ENCODE data around the gene AHR. TPM values are rescaled to one million over a fixed set of nuclear protein-coding genes. Genes with fewer than 3 reads are reported as not detected.

Gene AHR
- polyA plus RNA-seq, 1 donor (not counting 4 experiments of a cell fraction or from before 2014, with no cell fraction given) = 19.4 TPM

- no peaks in the 10 kb centered on the region for H3K9me3 ChIP-seq (ENCODE audit: control insufficient read depth, low read depth, low read length)
- no peak overlapping the region for H3K4me2 ChIP-seq (ENCODE audit: control insufficient read depth, extremely low read depth, insufficient read depth, low read depth, low read length)
- peaks cover 6 to 10% of the 10 kb centered on the region in 2 experiments for H3K36me3 ChIP-seq (ENCODE audit: control insufficient read depth in 2 of 2, extremely low read depth in 1 of 2, insufficient read depth in 2 of 2, low read length in 2 of 2)
- H2AFZ ChIP-seq (ENCODE audit: control insufficient read depth, low read length) = no peak overlapping the region
- H3K4me1 ChIP-seq (ENCODE audit: control insufficient read depth, extremely low read depth, insufficient read depth, low read length) = peaks cover 30% of the 10 kb centered on the region
- H4K20me1 ChIP-seq (ENCODE audit: control insufficient read depth, extremely low read depth, insufficient read depth, low read length) = peaks cover 4% of the 10 kb centered on the region
- H3K4me3 ChIP-seq (ENCODE audit: control insufficient read depth in 2 of 3, extremely low read depth in 1 of 3, insufficient read depth in 2 of 3, low read depth in 1 of 3, low read length in 3 of 3) = no peak overlapping the region
- no peaks in the 10 kb centered on the region for H3K27me3 ChIP-seq (ENCODE audit: control insufficient read depth, extremely low read depth, insufficient read depth, low read length)
- no peak for TF ChIP-seq EZH2 (IDR thresholded peaks at IDR 0.05; ENCODE audit: low read length)
- no peak for TF ChIP-seq CTCF (optimal IDR thresholded peaks at IDR 0.05 in 1 of 3, IDR thresholded peaks at IDR 0.05 in 1 of 3, conservative IDR thresholded peaks at IDR 0.05 in 1 of 3; ENCODE audit: extremely low read depth in 1 of 3, insufficient read depth in 2 of 3, low read length in 3 of 3)
- peaks cover 2% of the 10 kb centered on the region for H3K9me1 ChIP-seq (ENCODE audit: control insufficient read depth, extremely low read depth, insufficient read depth, low read length)
- no peak overlapping the region for H3K9ac ChIP-seq (ENCODE audit: control insufficient read depth, extremely low read depth, insufficient read depth, low read length)
- no peak overlapping the region for H3K27ac ChIP-seq (ENCODE audit: control insufficient read depth, insufficient read depth, low read length)
- FAIRE-seq = no peak
- dilution Hi-C loops (cut with MboI; ENCODE audit: extremely low pct_ligation_motif_present, low sequenced_read_pairs) = no loop called here
- H3K79me2 ChIP-seq (ENCODE audit: control insufficient read depth, insufficient read depth, low read length) = peaks cover 77% of the 10 kb centered on the region
- no peak for DNase-seq (ENCODE audit: low read depth, low spot score)
Observed at GRCh38 chr7:17307558-17307957, 9.1 kb downstream of the AHR start.

- TF ChIP-seq EZH2 (IDR thresholded peaks at IDR 0.05; ENCODE audit: low read length) = no peak
- no peak for TF ChIP-seq CTCF (optimal IDR thresholded peaks at IDR 0.05 in 1 of 3, IDR thresholded peaks at IDR 0.05 in 1 of 3, conservative IDR thresholded peaks at IDR 0.05 in 1 of 3; ENCODE audit: extremely low read depth in 1 of 3, insufficient read depth in 2 of 3, low read length in 3 of 3)
- no peak overlapping the region for H3K4me2 ChIP-seq (ENCODE audit: control insufficient read depth, extremely low read depth, insufficient read depth, low read depth, low read length)
- H3K27me3 ChIP-seq (ENCODE audit: control insufficient read depth, extremely low read depth, insufficient read depth, low read length) = no peaks in the 10 kb centered on the region
- H4K20me1 ChIP-seq (ENCODE audit: control insufficient read depth, extremely low read depth, insufficient read depth, low read length) = peaks cover 4% of the 10 kb centered on the region
- no peak overlapping the region for H3K27ac ChIP-seq (ENCODE audit: control insufficient read depth, insufficient read depth, low read length)
- H2AFZ ChIP-seq (ENCODE audit: control insufficient read depth, low read length) = no peak overlapping the region
- peaks cover 28% of the 10 kb centered on the region for H3K4me1 ChIP-seq (ENCODE audit: control insufficient read depth, extremely low read depth, insufficient read depth, low read length)
- H3K36me3 ChIP-seq (ENCODE audit: control insufficient read depth in 2 of 2, extremely low read depth in 1 of 2, insufficient read depth in 2 of 2, low read length in 2 of 2) = peaks cover 6 to 13% of the 10 kb centered on the region in 2 experiments
- H3K9ac ChIP-seq (ENCODE audit: control insufficient read depth, extremely low read depth, insufficient read depth, low read length) = no peak overlapping the region
- dilution Hi-C loops (cut with MboI; ENCODE audit: extremely low pct_ligation_motif_present, low sequenced_read_pairs) = no loop called here
- no peak for FAIRE-seq
- H3K79me2 ChIP-seq (ENCODE audit: control insufficient read depth, insufficient read depth, low read length) = peaks cover 76% of the 10 kb centered on the region
- no peak for DNase-seq (ENCODE audit: low read depth, low spot score)
- peaks cover 2% of the 10 kb centered on the region for H3K9me1 ChIP-seq (ENCODE audit: control insufficient read depth, extremely low read depth, insufficient read depth, low read length)
- H3K9me3 ChIP-seq (ENCODE audit: control insufficient read depth, low read depth, low read length) = no peaks in the 10 kb centered on the region
- H3K4me3 ChIP-seq (ENCODE audit: control insufficient read depth in 2 of 3, extremely low read depth in 1 of 3, insufficient read depth in 2 of 3, low read depth in 1 of 3, low read length in 3 of 3) = no peak overlapping the region
Observed at GRCh38 chr7:17307969-17308648, 9.7 kb downstream of the AHR start.
